Neural progenitor cell (in vitro differentiated cells): ENCODE data around the gene ACACB.

Experiments used
- CTCF ChIP-seq: fragments of 200-600 bp; sonication (generic); IDR thresholded peaks from 2 replicates; pipeline ENCODE4 v1.5.1; 2017; ENCODE audit warnings: antibody characterized with exemption, mild to moderate bottlenecking
- EZH2 ChIP-seq: fragments of 200-600 bp; sonication (generic); IDR thresholded peaks from 2 replicates; pipeline ENCODE4 v1.6.1; 2017; ENCODE audit warnings: antibody characterized with exemption, mild to moderate bottlenecking, moderate library complexity

GRCh38 chr12:109259545-109259895 is 143.1 kb downstream of the ACACB start:
- TF ChIP-seq CTCF (no peak), EZH2 (no peak)
